H1 (cell line): ENCODE measurements around the gene EGR4. TPM values are rescaled to one million over a fixed set of nuclear protein-coding genes. Genes with fewer than 3 reads are reported as not detected.

ENCODE experiments used
- CBX8 ChIP-seq: fragments of 300-800, 300-1000 bp; sonication (generic); IDR thresholded peaks from 2 replicates; pipeline ENCODE4 v1.7.1; 2016; ENCODE audit warnings: low read depth, low read length, borderline replicate concordance
- CHD7 ChIP-seq: fragments of 300-600 bp; sonication (generic); IDR thresholded peaks from 2 replicates; pipeline ENCODE4 v1.7.1; 2012; ENCODE audit warnings: low read length, moderate library complexity, mild to moderate bottlenecking, inconsistent platforms; ENCODE audit not compliant: insufficient replicate concordance
- JUN ChIP-seq: IDR thresholded peaks from 2 replicates; pipeline ENCODE4 v1.6.1; 2011; ENCODE audit warnings: low read depth, mild to moderate bottlenecking, improper control_type of control experiment, low read length
- KDM4A ChIP-seq: IDR thresholded peaks from one replicate; pipeline ENCODE4 v1.7.1; 2012; ENCODE audit warnings: low read depth, mild to moderate bottlenecking, moderate library complexity, low read length, inconsistent platforms; ENCODE audit not compliant: severe bottlenecking
- MAFK ChIP-seq: IDR thresholded peaks from 2 replicates; pipeline ENCODE4 v1.6.1; 2012; ENCODE audit warnings: low read depth, mild to moderate bottlenecking, improper control_type of control experiment, low read length
- TCF12 ChIP-seq: IDR thresholded peaks from 2 replicates; pipeline ENCODE4 v1.6.1; 2011; ENCODE audit warnings: low read depth, mild to moderate bottlenecking, low read length
- polyA plus RNA-seq, 7 experiments: library from polyadenylated mRNA; depleted of rRNA in 3 of 7; stranded (reverse) in 5 of 7; unstranded in 2 of 7; fragments of >200 nt in 5 of 7; fragments of 200-250 nt in 2 of 7; gene quantifications; 1 replicate in 5 of 7; 2 replicates in 1 of 7; 4 replicates in 1 of 7; pipeline versions ENCODE4 v1.2.1 to v1.2.3, GENCODE V29; 2011 to 2013; ENCODE audit warnings: missing spikeins in 2 of 7, mixed read lengths in 2 of 7
- total RNA-seq: library from RNA; stranded (reverse); fragmentation: NEBNext Ultra II Directional; extraction: Animal tissue kit (Norgen Biotek cat#: 25700); gene quantifications from 2 replicates; pipeline ENCODE4 v1.2.1, GENCODE V29; 2021
- TF ChIP-seq, protein P1 (sequence below): IDR thresholded peaks from 2 replicates; pipeline ENCODE4 v1.6.1; 2012; ENCODE audit warnings: inconsistent platforms

EGR4 gene
- total and polyA plus RNA-seq, 2 of the 8 experiments (the other 6 are each of a cell fraction or from before 2014, with no cell fraction given): 0.20 TPM; not detected in 1

DNA sequence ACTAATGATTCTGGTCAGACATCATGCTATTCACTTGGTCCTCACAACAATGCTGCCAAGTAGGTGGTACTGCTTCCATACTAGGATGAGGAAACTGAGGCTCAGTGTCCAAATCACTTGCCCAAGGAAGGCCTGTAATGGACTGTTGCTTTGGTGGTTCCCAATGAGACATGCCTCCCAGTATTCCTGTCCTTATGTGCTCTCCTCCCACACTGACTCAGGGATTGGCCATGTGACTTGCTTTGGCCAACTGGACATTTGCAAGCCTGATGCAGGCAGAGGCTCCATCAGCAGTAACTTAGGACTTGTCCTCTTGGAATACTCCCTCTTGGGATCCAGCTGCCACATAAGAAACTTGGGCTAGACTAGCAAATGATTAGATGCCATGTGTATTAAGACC lies 12.1 kb downstream of the EGR4 start (continued):
- TF ChIP-seq CHD7 (no peak), CBX8 (no peak), JUN (no peak), TCF12 (no peak), MAFK (no peak), KDM4A (no peak)
- TF ChIP-seq, protein P1, sequence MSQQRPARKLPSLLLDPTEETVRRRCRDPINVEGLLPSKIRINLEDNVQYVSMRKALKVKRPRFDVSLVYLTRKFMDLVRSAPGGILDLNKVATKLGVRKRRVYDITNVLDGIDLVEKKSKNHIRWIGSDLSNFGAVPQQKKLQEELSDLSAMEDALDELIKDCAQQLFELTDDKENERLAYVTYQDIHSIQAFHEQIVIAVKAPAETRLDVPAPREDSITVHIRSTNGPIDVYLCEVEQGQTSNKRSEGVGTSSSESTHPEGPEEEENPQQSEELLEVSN: no peak
- TF ChIP-seq, all 59 proteins: peak for 0
